ENCODE data around the gene ILDR2.

Gene ILDR2

DNA sequence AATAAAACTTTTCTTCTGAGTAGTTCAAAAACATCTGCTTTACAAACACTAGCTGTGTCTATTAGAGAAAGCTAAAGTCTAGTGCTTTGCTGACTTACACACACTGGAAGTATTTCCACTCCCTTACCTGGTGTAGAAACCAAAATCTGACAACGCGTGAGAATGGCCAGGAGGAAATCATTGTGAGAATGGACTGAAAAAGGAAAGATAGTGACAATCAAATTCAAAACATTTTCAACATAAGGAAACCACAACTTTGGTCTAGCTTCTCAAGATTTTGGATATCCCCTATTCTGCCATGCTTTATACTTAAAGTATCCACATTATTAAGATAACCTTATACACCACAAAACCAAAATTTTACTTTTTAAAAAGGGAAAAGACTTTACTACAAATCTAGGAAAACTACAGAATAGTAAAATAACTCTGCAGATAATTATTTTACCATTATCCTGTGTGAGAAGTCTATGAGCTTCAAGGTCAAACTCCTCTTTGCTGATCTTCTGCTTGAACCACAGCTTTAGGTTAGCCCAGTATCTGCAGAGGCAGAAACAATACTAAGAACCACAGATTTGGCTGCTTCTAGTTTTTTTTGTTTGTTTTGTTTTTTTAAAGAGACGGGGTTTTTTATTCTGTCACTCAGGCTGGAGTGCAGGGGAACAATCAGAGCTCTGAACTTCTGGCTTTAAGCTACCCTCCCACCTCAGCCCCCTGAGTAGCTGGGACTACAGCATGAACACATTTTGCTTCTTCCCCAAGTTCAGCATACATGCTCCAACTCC is 105.8 kb downstream of the ILDR2 start:
- Histone ChIP-seq H3K9me3 (ENCODE audit: severe bottlenecking) (no peaks in the 10 kb centered on the region), H3K27me3 (ENCODE audit: insufficient read depth, low read depth, severe bottlenecking) (no peaks in the 10 kb centered on the region), H3K36me3 (no peaks in the 10 kb centered on the region; the same call in 1 of the 2 replicates), H3K27ac (no peak overlapping the region), H3K4me3 (ENCODE audit: low read depth, low read length) (no peak overlapping the region)
- TF ChIP-seq, protein P1, sequence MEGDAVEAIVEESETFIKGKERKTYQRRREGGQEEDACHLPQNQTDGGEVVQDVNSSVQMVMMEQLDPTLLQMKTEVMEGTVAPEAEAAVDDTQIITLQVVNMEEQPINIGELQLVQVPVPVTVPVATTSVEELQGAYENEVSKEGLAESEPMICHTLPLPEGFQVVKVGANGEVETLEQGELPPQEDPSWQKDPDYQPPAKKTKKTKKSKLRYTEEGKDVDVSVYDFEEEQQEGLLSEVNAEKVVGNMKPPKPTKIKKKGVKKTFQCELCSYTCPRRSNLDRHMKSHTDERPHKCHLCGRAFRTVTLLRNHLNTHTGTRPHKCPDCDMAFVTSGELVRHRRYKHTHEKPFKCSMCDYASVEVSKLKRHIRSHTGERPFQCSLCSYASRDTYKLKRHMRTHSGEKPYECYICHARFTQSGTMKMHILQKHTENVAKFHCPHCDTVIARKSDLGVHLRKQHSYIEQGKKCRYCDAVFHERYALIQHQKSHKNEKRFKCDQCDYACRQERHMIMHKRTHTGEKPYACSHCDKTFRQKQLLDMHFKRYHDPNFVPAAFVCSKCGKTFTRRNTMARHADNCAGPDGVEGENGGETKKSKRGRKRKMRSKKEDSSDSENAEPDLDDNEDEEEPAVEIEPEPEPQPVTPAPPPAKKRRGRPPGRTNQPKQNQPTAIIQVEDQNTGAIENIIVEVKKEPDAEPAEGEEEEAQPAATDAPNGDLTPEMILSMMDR (IDR thresholded peaks at IDR 0.05; ENCODE audit: low read depth, low read length) = no peak
- DNase-seq = no peak

GRCh38 chr1:166868639-166869038 is 106.7 kb downstream of the ILDR2 start:
- TF ChIP-seq, protein P1 (IDR thresholded peaks at IDR 0.05; ENCODE audit: low read depth, low read length) = no peak
- Histone ChIP-seq H3K9me3 (ENCODE audit: severe bottlenecking) (no peaks in the 10 kb centered on the region), H3K36me3 (no peaks in the 10 kb centered on the region; the same call in 1 of the 2 replicates), H3K27me3 (ENCODE audit: insufficient read depth, low read depth, severe bottlenecking) (no peaks in the 10 kb centered on the region), H3K27ac (no peak overlapping the region), H3K4me3 (ENCODE audit: low read depth, low read length) (no peak overlapping the region)
- DNase-seq = no peak

- Histone ChIP-seq H3K27me3 (ENCODE audit: insufficient read depth, low read depth, severe bottlenecking) (no peaks in the 10 kb centered on the region), H3K36me3 (no peaks in the 10 kb centered on the region; the same call in none of the 2 replicates), H3K27ac (no peak overlapping the region), H3K9me3 (ENCODE audit: severe bottlenecking) (no peaks in the 10 kb centered on the region), H3K4me3 (ENCODE audit: low read depth, low read length) (no peak overlapping the region)
- TF ChIP-seq, protein P1 (IDR thresholded peaks at IDR 0.05; ENCODE audit: low read depth, low read length) = no peak
- no peak for DNase-seq
Measured at GRCh38 chr1:166865926-166866325, 109.4 kb downstream of the ILDR2 start.

DNA sequence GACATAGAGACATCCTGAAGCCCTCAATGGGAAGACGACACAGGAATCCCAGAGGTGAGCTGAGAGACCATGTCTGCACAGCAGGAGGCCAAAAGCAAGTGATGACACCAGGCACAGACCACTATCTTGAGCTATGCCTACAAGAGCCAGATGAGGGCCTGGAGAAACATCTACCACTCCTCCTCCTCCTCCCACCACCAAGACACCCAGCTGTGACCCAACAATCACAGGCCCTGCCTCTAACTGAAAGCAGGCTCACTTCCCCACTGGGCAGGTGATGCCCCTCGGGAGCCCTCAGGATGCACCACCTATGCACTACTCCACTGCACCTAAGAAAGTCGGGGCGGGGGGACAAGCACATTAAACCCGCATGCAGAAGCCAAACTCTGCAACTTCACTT is 115.7 kb downstream of the ILDR2 start:
- Histone ChIP-seq H3K4me3 (ENCODE audit: low read depth, low read length) (no peak overlapping the region), H3K27ac (no peak overlapping the region), H3K9me3 (ENCODE audit: severe bottlenecking) (no peaks in the 10 kb centered on the region), H3K36me3 (peaks cover 11% of the 10 kb centered on the region), H3K27me3 (ENCODE audit: insufficient read depth, low read depth, severe bottlenecking) (no peaks in the 10 kb centered on the region)
- TF ChIP-seq, protein P1 (IDR thresholded peaks at IDR 0.05; ENCODE audit: low read depth, low read length) = no peak
- DNase-seq = no peak

GRCh38 chr1:166858726-166859419 is 116.5 kb downstream of the ILDR2 start:
- H3K36me3 ChIP-seq = peaks cover 14% of the 10 kb centered on the region
- H3K9me3 ChIP-seq (ENCODE audit: severe bottlenecking) = no peaks in the 10 kb centered on the region
- no peak overlapping the region for H3K4me3 ChIP-seq (ENCODE audit: low read depth, low read length)
- TF ChIP-seq, protein P1 (IDR thresholded peaks at IDR 0.05; ENCODE audit: low read depth, low read length) = no peak
- H3K27me3 ChIP-seq (ENCODE audit: insufficient read depth, low read depth, severe bottlenecking) = no peaks in the 10 kb centered on the region
- no peak for DNase-seq
- no peak overlapping the region for H3K27ac ChIP-seq
